RWPE2 (cell line): ENCODE measurements around the gene STAT3.
"Not testable (repeated sequence)": the region's sequence is repeated elsewhere in the genome, so short reads cannot be mapped to it uniquely, and the experiment has no call there.

Source experiments
- ATAC-seq: fragments of 200-7000 bp; cut with Tn5 transposase; 3 replicates; pipeline ENCODE4 v1.9.1; 2021; ENCODE audit warnings: low read depth
- DNase-seq: peaks from one replicate; pipeline ENCODE4 v3.0.0-alpha.2; 2020; ENCODE audit warnings: low spot score
- H3K27ac ChIP-seq: fragments of 450-650 bp; 2 replicates; pipeline ENCODE4 v1.5.1; 2017; ENCODE audit warnings: mild to moderate bottlenecking; ENCODE audit not compliant: poor library complexity, severe bottlenecking
- H3K27me3 ChIP-seq: fragments of 250-450 bp; sonication (Bioruptor Pico); 2 replicates; pipeline ENCODE4 v1.5.1; 2021; ENCODE audit warnings: mild to moderate bottlenecking, moderate library complexity; ENCODE audit not compliant: insufficient read depth, poor library complexity, severe bottlenecking
- H3K36me3 ChIP-seq: fragments of 250-450 bp; sonication (Bioruptor Pico); 2 replicates; pipeline ENCODE4 v1.5.1; 2020; ENCODE audit warnings: low read depth, mild to moderate bottlenecking, moderate library complexity
- H3K4me1 ChIP-seq: fragments of 250-450 bp; sonication (Bioruptor Pico); 2 replicates; pipeline ENCODE4 v1.5.1; 2021; ENCODE audit warnings: mild to moderate bottlenecking, moderate library complexity; ENCODE audit not compliant: insufficient read depth, poor library complexity, severe bottlenecking
- H3K4me3 ChIP-seq: fragments of 250-450 bp; sonication (Bioruptor Pico); 2 replicates; pipeline ENCODE4 v1.5.1; 2021; ENCODE audit warnings: mild to moderate bottlenecking, moderate library complexity; ENCODE audit not compliant: severe bottlenecking
- H3K9me3 ChIP-seq: fragments of 250-450 bp; sonication (Bioruptor Pico); 2 replicates; pipeline ENCODE4 v1.5.1; 2021; ENCODE audit warnings: mild to moderate bottlenecking, moderate library complexity; ENCODE audit not compliant: severe bottlenecking
- CTCF ChIP-seq: fragments of 450-650 bp; IDR thresholded peaks from one replicate; pipeline ENCODE4 v1.5.1; 2017; ENCODE audit warnings: mild to moderate bottlenecking, moderate library complexity; ENCODE audit not compliant: poor library complexity, severe bottlenecking

The STAT3 gene

GRCh38 chr17:42321555-42321954 lies 66.7 kb downstream of the STAT3 start:
- no peak for TF ChIP-seq CTCF
- Histone ChIP-seq H3K27ac (no peak overlapping the region), H3K36me3 (peaks cover 63% of the 10 kb centered on the region), H3K27me3 (no peaks in the 10 kb centered on the region), H3K9me3 (no peaks in the 10 kb centered on the region), H3K4me1 (peaks cover 20% of the 10 kb centered on the region), H3K4me3 (no peak overlapping the region)
- DNase-seq (no peak), ATAC-seq (no peak)

GRCh38 chr17:42317967-42318366 lies 70.3 kb downstream of the STAT3 start:
- not testable (repeated sequence) for ATAC-seq, H3K9me3 ChIP-seq, H3K27ac ChIP-seq, H3K4me1 ChIP-seq, DNase-seq, H3K27me3 ChIP-seq, H3K4me3 ChIP-seq
- H3K36me3 ChIP-seq = peaks cover 62% of the 10 kb centered on the region

GRCh38 chr17:42317266-42317845 lies 70.9 kb downstream of the STAT3 start:
- ATAC-seq (no peak), DNase-seq (no peak)
- Histone ChIP-seq H3K4me1 (peaks cover 8% of the 10 kb centered on the region), H3K4me3 (no peak overlapping the region), H3K27ac (no peak overlapping the region), H3K27me3 (no peaks in the 10 kb centered on the region), H3K36me3 (peaks cover 57% of the 10 kb centered on the region), H3K9me3 (no peaks in the 10 kb centered on the region)
- no peak for TF ChIP-seq CTCF

- ATAC-seq = no peak
- H3K27me3 ChIP-seq = no peaks in the 10 kb centered on the region
- peaks cover 51% of the 10 kb centered on the region for H3K36me3 ChIP-seq
- no peak overlapping the region for H3K4me3 ChIP-seq
- H3K9me3 ChIP-seq = no peaks in the 10 kb centered on the region
- no peak for TF ChIP-seq CTCF
- H3K27ac ChIP-seq = no peak overlapping the region
- DNase-seq = no peak
- peaks cover 8% of the 10 kb centered on the region for H3K4me1 ChIP-seq
Measured at GRCh38 chr17:42316755-42317154, 71.5 kb downstream of the STAT3 start.

GRCh38 chr17:42315402-42316156 lies 72.7 kb downstream of the STAT3 start:
- DNase-seq = no peak

More at GRCh38 chr17:42315402-42316156, 72.7 kb downstream of the STAT3 start:
- no peak for ATAC-seq
- H3K27me3 ChIP-seq = no peaks in the 10 kb centered on the region
- TF ChIP-seq CTCF = no peak
- H3K4me3 ChIP-seq = no peak overlapping the region
- no peaks in the 10 kb centered on the region for H3K9me3 ChIP-seq
- peaks cover 8% of the 10 kb centered on the region for H3K4me1 ChIP-seq
- no peak overlapping the region for H3K27ac ChIP-seq
- H3K36me3 ChIP-seq = peaks cover 45% of the 10 kb centered on the region
